Measurements from ENCODE around the gene SLCO2B1. TPM values are rescaled to one million over a fixed set of nuclear protein-coding genes. Genes with fewer than 3 reads are reported as not detected.

The SLCO2B1 gene
- total and polyA plus RNA-seq, 3 experiments from 2014 or later = 0.98 to 1.3 TPM; not detected in 1

DNA sequence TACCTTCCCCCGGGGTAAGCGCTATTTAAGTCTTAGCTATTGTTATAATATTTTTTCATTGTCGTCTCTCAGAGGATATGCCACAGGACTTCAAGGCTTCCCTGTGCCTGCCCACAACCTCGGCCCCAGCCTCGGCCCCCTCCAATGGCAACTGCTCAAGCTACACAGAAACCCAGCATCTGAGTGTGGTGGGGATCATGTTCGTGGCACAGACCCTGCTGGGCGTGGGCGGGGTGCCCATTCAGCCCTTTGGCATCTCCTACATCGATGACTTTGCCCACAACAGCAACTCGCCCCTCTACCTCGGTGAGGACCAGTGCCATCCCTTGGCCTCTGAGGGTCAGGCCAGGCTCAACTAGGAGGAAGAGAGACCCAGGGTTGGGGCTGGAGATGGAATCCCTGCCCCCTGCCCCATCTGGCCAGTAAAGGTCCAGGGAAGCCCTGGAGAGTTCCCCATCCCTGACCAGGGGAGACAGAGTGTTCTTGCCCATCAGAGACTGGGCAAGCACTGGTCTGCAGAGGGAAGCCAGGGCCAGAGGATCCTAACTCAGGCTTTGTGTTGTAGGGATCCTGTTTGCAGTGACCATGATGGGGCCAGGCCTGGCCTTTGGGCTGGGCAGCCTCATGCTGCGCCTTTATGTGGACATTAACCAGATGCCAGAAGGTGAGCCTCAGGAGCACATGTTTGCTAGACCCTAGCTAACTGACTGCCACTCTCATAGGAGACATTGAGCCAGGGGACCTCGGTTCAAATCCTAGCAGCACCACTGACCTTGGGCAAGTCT lies 18.4 kb downstream of the SLCO2B1 start:
- no peaks in the 10 kb centered on the region for H3K9me3 ChIP-seq (ENCODE audit: low read length)
- Mint-ChIP-seq H3K27me3 (peaks cover 3 to 11% of the 10 kb centered on the region in 2 donors), H3K4me1 (peaks cover 0 to 2% (median 2%) of the 10 kb centered on the region in 3 donors), H3K9me3 (no peaks in the 10 kb centered on the region), H3K4me3 (no peak overlapping the region), H3K27ac (no peak overlapping the region), H3K36me3 (no peaks in the 10 kb centered on the region)
- CTCF ChIA-PET = interaction anchor here (2.1 kb wide), 1 partner anchor 26 kb away, joined by 6 read pairs; no protein-coding TSS in a partner anchor
- no peaks in the 10 kb centered on the region for H3K4me1 ChIP-seq (ENCODE audit: insufficient read depth, low read length)
- no peak for DNase-seq
- POLR2A ChIA-PET = no interaction called here
- H3K27ac ChIP-seq (ENCODE audit: low read depth, low read length) = no peak overlapping the region
- H3K4me3 ChIP-seq (ENCODE audit: low read length) = no peak overlapping the region
- no peaks in the 10 kb centered on the region for H3K27me3 ChIP-seq (ENCODE audit: insufficient read depth, low read length, poor library complexity, severe bottlenecking)
- H3K36me3 ChIP-seq (ENCODE audit: insufficient read depth, low read length) = no peaks in the 10 kb centered on the region

DNA sequence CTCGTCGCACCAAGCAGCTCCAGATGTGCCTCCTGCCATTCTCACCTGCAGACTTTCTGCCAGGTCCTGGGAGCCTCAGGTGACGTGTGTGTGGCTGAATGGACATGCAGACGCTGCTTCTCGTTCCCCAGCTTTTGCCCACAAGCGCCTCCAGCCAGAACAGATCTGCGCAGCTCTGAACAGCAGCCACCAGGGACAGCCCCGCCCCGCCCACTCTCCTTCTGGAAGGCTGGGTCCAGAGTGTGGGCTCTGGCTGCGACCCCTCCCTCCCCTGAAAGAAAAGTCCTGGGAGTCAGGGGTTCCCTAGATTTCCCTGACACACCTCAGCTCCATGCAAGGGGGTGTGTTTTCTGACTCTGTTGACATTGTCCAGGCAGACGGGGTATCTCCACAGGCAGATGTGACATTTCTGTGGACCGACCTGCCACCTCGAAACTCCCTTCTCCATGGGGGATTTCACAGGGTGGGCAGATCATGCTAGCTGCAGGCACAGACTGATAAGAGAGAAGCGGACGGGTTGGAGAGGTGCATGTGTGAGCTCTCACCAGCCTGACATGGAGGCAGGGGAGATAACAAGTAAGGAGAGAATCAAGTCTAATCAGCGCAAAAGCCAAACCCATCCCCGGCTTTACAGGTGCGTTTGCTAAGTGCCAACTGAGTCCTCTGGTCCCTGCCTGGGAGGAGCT lies 19.8 kb downstream of the SLCO2B1 start:
- H3K9me3 ChIP-seq (ENCODE audit: low read length) = no peaks in the 10 kb centered on the region
- DNase-seq = no peak
- H3K36me3 Mint-ChIP-seq = no peaks in the 10 kb centered on the region
- no peak overlapping the region for H3K4me3 Mint-ChIP-seq
- no peak overlapping the region for H3K27ac ChIP-seq (ENCODE audit: low read depth, low read length)
- no peak overlapping the region for H3K4me3 ChIP-seq (ENCODE audit: low read length)
- ChIA-PET CTCF (no interaction called here), POLR2A (no interaction called here)
- peaks cover 7 to 13% (median 9%) of the 10 kb centered on the region in 3 donors for H3K4me1 Mint-ChIP-seq
- H3K9me3 Mint-ChIP-seq = no peaks in the 10 kb centered on the region
- no peaks in the 10 kb centered on the region for H3K36me3 ChIP-seq (ENCODE audit: insufficient read depth, low read length)
- H3K4me1 ChIP-seq (ENCODE audit: insufficient read depth, low read length) = peaks cover 10% of the 10 kb centered on the region
- no peaks in the 10 kb centered on the region for H3K27me3 ChIP-seq (ENCODE audit: insufficient read depth, low read length, poor library complexity, severe bottlenecking)
- peaks cover 0 to 11% of the 10 kb centered on the region in 2 donors for H3K27me3 Mint-ChIP-seq
- no peak overlapping the region for H3K27ac Mint-ChIP-seq

DNA sequence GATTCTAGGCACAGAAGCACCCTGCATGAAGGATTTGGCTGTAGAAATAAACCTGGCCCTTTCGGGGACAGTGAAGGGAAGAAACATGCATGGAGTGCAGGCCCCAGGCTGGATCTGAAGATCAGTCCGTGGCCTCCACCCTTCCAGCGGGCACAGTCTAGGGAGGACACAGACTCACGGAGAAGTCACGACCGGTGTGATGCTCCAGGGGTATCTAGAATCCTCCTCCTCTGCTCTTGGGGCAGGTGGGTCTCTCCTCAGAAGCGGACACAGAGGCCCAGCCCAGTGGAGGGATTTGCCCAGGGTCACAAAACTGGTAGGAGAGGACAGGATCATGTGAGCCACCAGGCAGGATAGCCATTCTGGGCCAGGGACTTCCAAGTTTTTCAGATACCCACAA lies 22.4 kb downstream of the SLCO2B1 start:
- peaks cover 0 to 11% of the 10 kb centered on the region in 2 donors for H3K27me3 Mint-ChIP-seq
- Histone ChIP-seq H3K4me3 (ENCODE audit: low read length) (no peak overlapping the region), H3K4me1 (ENCODE audit: insufficient read depth, low read length) (peaks cover 10% of the 10 kb centered on the region), H3K27me3 (ENCODE audit: insufficient read depth, low read length, poor library complexity, severe bottlenecking) (no peaks in the 10 kb centered on the region), H3K36me3 (ENCODE audit: insufficient read depth, low read length) (no peaks in the 10 kb centered on the region), H3K9me3 (ENCODE audit: low read length) (no peaks in the 10 kb centered on the region), H3K27ac (ENCODE audit: low read depth, low read length) (no peak overlapping the region)
- H3K27ac Mint-ChIP-seq = no peak overlapping the region
- no peaks in the 10 kb centered on the region for H3K9me3 Mint-ChIP-seq
- DNase-seq = no peak
- POLR2A ChIA-PET = no interaction called here
- CTCF ChIA-PET = no interaction called here
- H3K4me1 Mint-ChIP-seq = peaks cover 7 to 13% (median 9%) of the 10 kb centered on the region in 3 donors
- no peak overlapping the region for H3K4me3 Mint-ChIP-seq
- H3K36me3 Mint-ChIP-seq = no peaks in the 10 kb centered on the region

DNA sequence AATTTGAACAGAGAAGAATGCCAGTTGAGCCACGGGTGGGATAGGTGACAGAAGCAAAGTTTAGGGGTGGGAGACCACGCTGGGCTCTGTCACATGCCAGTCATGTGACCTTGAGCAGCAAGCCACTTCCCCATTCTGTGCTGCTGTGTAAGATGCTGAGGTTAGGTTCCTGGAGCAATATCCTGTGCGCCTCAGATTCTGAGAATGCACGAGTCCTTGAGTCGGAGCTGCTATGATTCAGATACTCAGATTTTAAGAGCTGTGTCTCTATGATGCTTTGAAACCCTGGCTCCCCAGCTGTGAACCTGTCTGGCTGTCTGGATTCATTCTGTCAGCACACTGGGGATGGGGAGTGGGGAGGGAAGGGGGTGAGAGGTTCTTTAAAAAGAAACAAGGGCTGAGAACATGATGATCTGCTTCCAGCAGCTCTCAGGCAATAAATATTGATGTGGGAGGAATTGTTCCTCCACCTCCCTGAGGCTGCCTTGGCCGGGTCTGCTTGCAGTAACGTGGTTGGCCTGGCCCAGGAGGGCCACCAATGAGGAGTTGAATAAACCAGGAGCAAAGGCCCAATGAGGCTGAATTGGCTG lies 24.0 kb downstream of the SLCO2B1 start:
- Mint-ChIP-seq H3K27me3 (peaks cover 0 to 11% of the 10 kb centered on the region in 2 donors), H3K4me3 (no peak overlapping the region), H3K4me1 (peaks cover 7 to 13% (median 9%) of the 10 kb centered on the region in 3 donors), H3K27ac (peak overlapping the region in 5 of 8 donors; percentile 43 to 88 (median 67)), H3K36me3 (no peaks in the 10 kb centered on the region), H3K9me3 (no peaks in the 10 kb centered on the region)
- no peak overlapping the region for H3K27ac ChIP-seq (ENCODE audit: low read depth, low read length)
- ChIA-PET POLR2A (no interaction called here), CTCF (interaction anchor here (1.8 kb wide), 1 partner anchor 34 kb away, joined by 4 read pairs; no protein-coding TSS in a partner anchor)
- H3K36me3 ChIP-seq (ENCODE audit: insufficient read depth, low read length) = no peaks in the 10 kb centered on the region
- no peaks in the 10 kb centered on the region for H3K27me3 ChIP-seq (ENCODE audit: insufficient read depth, low read length, poor library complexity, severe bottlenecking)
- no peak for DNase-seq
- H3K4me3 ChIP-seq (ENCODE audit: low read length) = no peak overlapping the region
- peaks cover 10% of the 10 kb centered on the region for H3K4me1 ChIP-seq (ENCODE audit: insufficient read depth, low read length)
- H3K9me3 ChIP-seq (ENCODE audit: low read length) = no peaks in the 10 kb centered on the region

DNA sequence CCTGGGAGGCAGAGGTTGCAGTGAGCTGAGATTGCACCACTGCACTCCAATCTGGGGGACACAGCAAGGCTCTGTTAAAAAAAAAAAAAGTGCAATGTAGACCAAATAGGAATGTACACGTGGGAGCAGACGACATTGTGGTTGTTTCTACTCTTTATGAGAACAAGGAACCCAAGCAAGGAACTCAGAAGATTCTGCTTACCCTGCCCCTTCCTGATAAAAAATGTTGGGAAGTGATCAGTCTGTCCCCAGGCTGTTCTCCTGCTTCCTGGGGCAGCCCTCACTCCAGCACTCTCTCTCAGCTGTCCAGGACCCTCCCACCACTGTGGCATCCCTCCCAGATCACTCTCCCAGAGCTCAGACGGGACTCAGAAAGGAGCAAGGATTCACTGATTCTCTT lies 31.8 kb downstream of the SLCO2B1 start:
- no peak overlapping the region for H3K27ac ChIP-seq (ENCODE audit: low read depth, low read length)
- H3K4me3 Mint-ChIP-seq = no peak overlapping the region
- peak overlapping the region in 1 of 8 donors; percentile 34 for H3K27ac Mint-ChIP-seq
- POLR2A ChIA-PET = no interaction called here
- no peaks in the 10 kb centered on the region for H3K27me3 ChIP-seq (ENCODE audit: insufficient read depth, low read length, poor library complexity, severe bottlenecking)
- H3K36me3 Mint-ChIP-seq = no peaks in the 10 kb centered on the region
- no peaks in the 10 kb centered on the region for H3K36me3 ChIP-seq (ENCODE audit: insufficient read depth, low read length)
- CTCF ChIA-PET = interaction anchor here (0.7 kb wide), 1 partner anchor 66 kb away, joined by 3 read pairs; no protein-coding TSS in a partner anchor
- no peak overlapping the region for H3K4me3 ChIP-seq (ENCODE audit: low read length)
- H3K9me3 Mint-ChIP-seq = no peaks in the 10 kb centered on the region
- H3K9me3 ChIP-seq (ENCODE audit: low read length) = no peaks in the 10 kb centered on the region
- no peaks in the 10 kb centered on the region for H3K4me1 ChIP-seq (ENCODE audit: insufficient read depth, low read length)
- DNase-seq = no peak
- peaks cover 7 to 18% of the 10 kb centered on the region in 2 donors for H3K27me3 Mint-ChIP-seq
- H3K4me1 Mint-ChIP-seq = no peaks in the 10 kb centered on the region

DNA sequence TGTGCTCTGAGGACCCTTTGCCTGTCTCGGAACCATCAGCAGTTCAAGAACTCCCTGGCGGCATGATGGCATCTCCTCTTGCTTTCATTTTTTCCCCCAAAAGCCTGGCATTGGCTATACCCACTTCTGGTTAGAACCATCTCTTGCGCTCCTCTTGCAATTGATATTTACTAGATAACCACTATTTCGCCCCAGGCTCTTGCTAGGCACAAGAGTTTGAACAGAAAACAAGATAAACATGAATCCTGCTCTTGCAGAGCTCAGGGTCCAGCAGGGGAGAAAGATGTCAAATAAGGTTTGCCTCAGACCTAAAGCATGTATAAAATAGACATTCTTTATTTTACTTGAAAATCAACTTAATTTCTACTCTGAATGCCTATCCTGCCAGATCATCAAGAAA lies 33.1 kb downstream of the SLCO2B1 start:
- no peaks in the 10 kb centered on the region for H3K4me1 Mint-ChIP-seq
- ChIA-PET CTCF (interaction anchor here (1.1 kb wide), 1 partner anchor 57 kb away, joined by 3 read pairs; the partner anchor contains the start of gene TPBGL), POLR2A (no interaction called here)
- H3K27me3 Mint-ChIP-seq = peaks cover 7 to 18% of the 10 kb centered on the region in 2 donors
- Histone ChIP-seq H3K36me3 (ENCODE audit: insufficient read depth, low read length) (no peaks in the 10 kb centered on the region), H3K4me1 (ENCODE audit: insufficient read depth, low read length) (no peaks in the 10 kb centered on the region), H3K4me3 (ENCODE audit: low read length) (no peak overlapping the region), H3K27ac (ENCODE audit: low read depth, low read length) (no peak overlapping the region), H3K27me3 (ENCODE audit: insufficient read depth, low read length, poor library complexity, severe bottlenecking) (no peaks in the 10 kb centered on the region), H3K9me3 (ENCODE audit: low read length) (no peaks in the 10 kb centered on the region)
- no peak for DNase-seq
- no peaks in the 10 kb centered on the region for H3K36me3 Mint-ChIP-seq
- H3K9me3 Mint-ChIP-seq = no peaks in the 10 kb centered on the region
- H3K4me3 Mint-ChIP-seq = no peak overlapping the region
- H3K27ac Mint-ChIP-seq = no peak overlapping the region

DNA sequence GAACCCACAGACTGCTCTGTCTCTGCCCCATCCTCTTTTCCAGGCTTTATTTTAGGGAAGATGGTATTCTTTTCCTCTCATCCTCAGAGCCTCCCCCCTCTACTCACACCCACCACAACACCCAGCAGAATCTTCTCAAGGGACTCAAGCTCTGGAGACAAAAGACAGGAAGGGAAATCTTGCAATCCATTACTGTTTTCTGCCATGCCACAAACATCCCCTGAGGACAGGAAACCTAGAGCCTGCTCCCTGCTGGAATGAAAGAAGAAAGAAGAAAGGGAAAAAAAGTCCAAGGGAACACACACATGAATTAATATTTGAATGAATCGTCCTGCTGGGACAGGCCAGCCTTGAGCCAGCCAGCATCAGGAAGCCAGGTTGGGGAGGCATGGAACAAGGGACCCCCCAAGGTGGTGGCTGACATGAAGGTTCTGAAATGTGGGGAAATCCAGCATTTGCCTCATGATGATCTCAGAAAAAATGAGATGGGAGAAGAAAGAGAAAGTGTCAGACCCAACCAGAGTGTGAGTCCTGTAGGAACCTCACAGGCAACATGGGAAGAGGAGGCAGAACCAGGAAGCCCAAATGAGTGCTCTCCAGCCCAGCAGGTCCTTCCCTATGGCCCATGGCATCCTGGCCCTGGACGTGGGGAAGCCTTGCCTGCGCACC lies 34.0 kb downstream of the SLCO2B1 start:
- peaks cover 7 to 18% of the 10 kb centered on the region in 2 donors for H3K27me3 Mint-ChIP-seq
- no peak overlapping the region for H3K27ac Mint-ChIP-seq
- H3K4me3 ChIP-seq (ENCODE audit: low read length) = no peak overlapping the region
- H3K9me3 Mint-ChIP-seq = no peaks in the 10 kb centered on the region
- H3K4me1 ChIP-seq (ENCODE audit: insufficient read depth, low read length) = no peaks in the 10 kb centered on the region
- no peaks in the 10 kb centered on the region for H3K27me3 ChIP-seq (ENCODE audit: insufficient read depth, low read length, poor library complexity, severe bottlenecking)
- DNase-seq = no peak
- no peaks in the 10 kb centered on the region for H3K4me1 Mint-ChIP-seq
- ChIA-PET CTCF (no interaction called here), POLR2A (no interaction called here)
- no peaks in the 10 kb centered on the region for H3K36me3 ChIP-seq (ENCODE audit: insufficient read depth, low read length)
- H3K9me3 ChIP-seq (ENCODE audit: low read length) = no peaks in the 10 kb centered on the region
- no peak overlapping the region for H3K4me3 Mint-ChIP-seq
- H3K36me3 Mint-ChIP-seq = no peaks in the 10 kb centered on the region
- H3K27ac ChIP-seq (ENCODE audit: low read depth, low read length) = no peak overlapping the region

All from CD8-positive, alpha-beta memory T cell (primary cell).